Activated T-helper 1 cell treated with anti-CD3 and anti-CD28 coated beads, Interleukin-12 subunit alpha, Interleukin-12 subunit beta, Interleukin-2, Interleukin-4 antibody, amounts not matched to agents 30 ng/mL and 10 ng/mL and 1 ng/mL, durations not matched to agents 14 hours and 24 hours and 36 hours (primary cell): ENCODE results near the gene AFAP1L2. TPM values are rescaled to one million over a fixed set of nuclear protein-coding genes. Genes with fewer than 3 reads are reported as not detected.

ENCODE experiments used
- DNase-seq: peaks from one replicate; pipeline ENCODE4 v3.0.0; 2021; ENCODE audit warnings: low spot score
- H3K27ac Mint-ChIP-seq: one replicate; pipeline ENCODE4 v1.8.0; 2021; ENCODE audit warnings: mild to moderate bottlenecking, mixed read lengths
- H3K27me3 Mint-ChIP-seq: one replicate; pipeline ENCODE4 v1.8.0; 2022; ENCODE audit warnings: mild to moderate bottlenecking, moderate library complexity, mixed read lengths; ENCODE audit not compliant: insufficient read depth
- H3K36me3 Mint-ChIP-seq: one replicate; pipeline ENCODE4 v1.8.0; 2021; ENCODE audit warnings: low read depth, mixed read lengths
- H3K4me1 Mint-ChIP-seq: one replicate; pipeline ENCODE4 v1.8.0; 2021; ENCODE audit warnings: low read depth, mixed read lengths
- H3K4me3 Mint-ChIP-seq: one replicate; pipeline ENCODE4 v1.8.0; 2021; ENCODE audit warnings: mild to moderate bottlenecking, moderate library complexity, mixed read lengths
- H3K9me3 Mint-ChIP-seq: one replicate; pipeline ENCODE4 v1.8.0; 2021; ENCODE audit warnings: mixed read lengths
- intact Hi-C: fragments of 100-400 bp; cut with micrococcal nuclease; formaldehyde crosslinking; loops from one replicate; pipeline ENCODE4 v1.15.1; 2024
- total RNA-seq: library from RNA; stranded (reverse); gene quantifications from 2 replicates; pipeline ENCODE4 v1.2.3, GENCODE V29; 2022

AFAP1L2 gene
- total RNA-seq, 1 donor from 2014 or later = 3.7 TPM

DNA sequence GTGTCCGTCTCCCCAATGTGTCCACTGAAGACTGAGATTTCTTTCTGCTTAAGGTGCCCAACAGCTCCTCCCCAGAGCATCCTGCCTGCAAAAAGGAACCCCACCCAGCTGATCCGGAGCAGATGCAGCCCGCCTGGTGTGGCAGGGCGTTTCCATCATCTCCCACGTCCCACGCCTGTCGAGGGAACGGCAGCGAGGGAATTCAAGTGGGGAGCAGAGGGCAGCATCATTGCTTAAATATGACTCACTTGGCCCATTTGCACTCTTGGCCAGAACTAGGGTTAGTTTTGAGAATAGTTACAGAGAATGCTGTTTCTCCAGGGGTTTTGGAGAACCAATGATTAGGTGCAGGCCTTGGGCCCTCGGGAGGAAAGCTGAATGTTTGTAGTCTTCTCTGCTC lies 144.5 kb downstream of the AFAP1L2 start:
- H3K9me3 Mint-ChIP-seq = no peaks in the 10 kb centered on the region
- DNase-seq = no peak
- no peak overlapping the region for H3K27ac Mint-ChIP-seq
- H3K36me3 Mint-ChIP-seq = no peaks in the 10 kb centered on the region
- peaks cover 3% of the 10 kb centered on the region for H3K27me3 Mint-ChIP-seq
- peaks cover 6% of the 10 kb centered on the region for H3K4me1 Mint-ChIP-seq
- H3K4me3 Mint-ChIP-seq = no peak overlapping the region
- intact Hi-C loops = no loop called here

DNA sequence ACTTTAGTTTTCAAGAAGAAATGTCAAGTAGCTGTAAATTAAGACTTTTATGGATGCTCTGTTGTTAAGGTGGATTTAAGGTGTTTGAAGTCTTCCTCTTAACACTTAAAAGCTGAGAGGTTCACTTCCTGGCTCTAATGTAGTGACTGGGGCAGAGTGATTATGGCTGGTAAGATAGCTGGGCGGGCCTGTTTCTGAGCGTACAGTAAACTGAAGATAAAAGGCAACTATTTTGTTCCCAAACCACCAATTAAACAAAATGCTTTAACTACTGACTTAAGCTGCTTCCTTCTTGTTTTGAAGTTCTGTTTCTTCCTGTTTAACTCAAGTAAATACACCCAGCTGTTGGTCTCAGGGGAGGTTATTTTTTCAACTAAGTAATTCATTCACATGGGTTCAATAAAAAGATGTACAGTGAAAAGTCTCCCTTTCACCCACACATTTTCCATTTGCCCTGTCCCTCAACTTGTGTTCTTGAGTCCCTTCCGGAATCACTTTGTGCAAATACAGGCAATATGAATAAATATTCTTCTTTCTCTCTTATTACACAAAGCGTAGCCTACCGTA lies 145.9 kb downstream of the AFAP1L2 start:
- intact Hi-C loops = no loop called here
- H3K27ac Mint-ChIP-seq = no peak overlapping the region
- H3K27me3 Mint-ChIP-seq = no peaks in the 10 kb centered on the region
- DNase-seq = no peak
- peaks cover 6% of the 10 kb centered on the region for H3K4me1 Mint-ChIP-seq
- H3K36me3 Mint-ChIP-seq = no peaks in the 10 kb centered on the region
- H3K4me3 Mint-ChIP-seq = no peak overlapping the region
- H3K9me3 Mint-ChIP-seq = peaks cover 4% of the 10 kb centered on the region

GRCh38 chr10:114257498-114257897 lies 146.8 kb downstream of the AFAP1L2 start:
- H3K27me3 Mint-ChIP-seq = no peaks in the 10 kb centered on the region
- no peak overlapping the region for H3K27ac Mint-ChIP-seq
- H3K4me3 Mint-ChIP-seq = no peak overlapping the region

DNA sequence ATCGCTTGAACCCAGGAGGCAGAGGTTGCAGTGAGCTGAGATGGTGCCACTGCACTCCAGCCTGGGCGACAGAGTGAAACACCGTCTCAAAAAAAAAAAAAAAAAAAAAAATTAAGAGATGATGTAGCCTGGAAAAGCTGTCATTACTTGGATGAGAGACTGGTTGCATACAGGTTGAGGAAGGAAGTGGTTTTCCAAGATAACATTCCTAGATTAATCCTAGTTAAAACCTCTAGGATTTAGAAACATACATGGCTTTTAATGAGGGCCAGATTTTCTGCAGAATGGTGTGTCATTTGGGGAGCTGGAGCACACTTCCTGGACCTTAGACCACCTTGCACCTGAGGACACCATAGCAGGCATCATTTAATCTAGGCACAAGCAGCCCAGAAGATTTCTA lies 147.5 kb downstream of the AFAP1L2 start:
- H3K4me1 Mint-ChIP-seq = peaks cover 6% of the 10 kb centered on the region
- no peak for DNase-seq
- H3K27me3 Mint-ChIP-seq = no peaks in the 10 kb centered on the region
- H3K9me3 Mint-ChIP-seq = peaks cover 6% of the 10 kb centered on the region
- intact Hi-C loops = no loop called here
- H3K27ac Mint-ChIP-seq = no peak overlapping the region
- H3K36me3 Mint-ChIP-seq = no peaks in the 10 kb centered on the region
- H3K4me3 Mint-ChIP-seq = no peak overlapping the region

More at GRCh38 chr10:114257498-114257897, 146.8 kb downstream of the AFAP1L2 start:
- intact Hi-C loops = no loop called here
- Mint-ChIP-seq H3K4me1 (peaks cover 6% of the 10 kb centered on the region), H3K36me3 (no peaks in the 10 kb centered on the region), H3K9me3 (peaks cover 6% of the 10 kb centered on the region)
- no peak for DNase-seq

DNA sequence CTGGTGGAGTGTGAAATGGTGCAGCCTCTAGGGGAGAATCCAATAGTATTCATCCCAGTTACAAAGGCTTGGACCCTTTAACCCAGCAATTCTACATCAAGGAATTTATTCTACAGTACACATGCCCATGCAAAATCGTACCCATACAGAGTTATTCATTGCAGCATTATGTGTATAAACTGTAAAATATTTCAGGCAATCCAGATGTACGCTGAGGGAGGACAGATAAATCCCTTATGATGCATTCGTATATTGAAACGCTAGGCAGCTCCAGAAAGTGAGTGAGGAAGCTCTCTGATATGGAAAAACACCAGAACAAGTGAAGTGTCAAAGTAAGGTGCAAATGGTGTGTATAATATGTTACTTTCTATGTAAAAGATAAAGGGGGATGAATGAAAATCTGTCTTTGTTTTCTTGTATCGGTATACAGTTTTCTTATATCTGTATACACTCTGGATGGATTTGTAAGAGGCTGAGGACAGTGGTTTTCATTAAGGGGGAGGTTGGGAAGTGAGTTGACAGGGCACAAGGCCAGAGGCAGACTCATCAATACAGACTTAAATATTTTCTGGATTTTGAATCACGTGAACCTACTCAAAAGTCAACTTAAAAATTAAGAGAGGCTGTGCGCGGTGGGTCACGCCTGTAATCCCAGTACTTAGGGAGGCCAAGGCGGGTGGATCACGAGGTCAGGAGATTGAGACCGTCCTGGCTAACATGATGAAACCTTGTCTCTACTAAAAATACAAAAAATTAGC lies 148.1 kb downstream of the AFAP1L2 start:
- H3K9me3 Mint-ChIP-seq = peaks cover 6% of the 10 kb centered on the region
- H3K4me1 Mint-ChIP-seq = peaks cover 4% of the 10 kb centered on the region
- DNase-seq = no peak
- H3K36me3 Mint-ChIP-seq = no peaks in the 10 kb centered on the region
- no peak overlapping the region for H3K4me3 Mint-ChIP-seq
- no peak overlapping the region for H3K27ac Mint-ChIP-seq
- intact Hi-C loops = no loop called here
- no peaks in the 10 kb centered on the region for H3K27me3 Mint-ChIP-seq

- H3K4me1 Mint-ChIP-seq = no peaks in the 10 kb centered on the region
- no peak overlapping the region for H3K27ac Mint-ChIP-seq
- peaks cover 6% of the 10 kb centered on the region for H3K9me3 Mint-ChIP-seq
- intact Hi-C loops = no loop called here
- DNase-seq = no peak
- H3K27me3 Mint-ChIP-seq = no peaks in the 10 kb centered on the region
- no peaks in the 10 kb centered on the region for H3K36me3 Mint-ChIP-seq
- no peak overlapping the region for H3K4me3 Mint-ChIP-seq
Measured at GRCh38 chr10:114255227-114255626, 149.1 kb downstream of the AFAP1L2 start.

DNA sequence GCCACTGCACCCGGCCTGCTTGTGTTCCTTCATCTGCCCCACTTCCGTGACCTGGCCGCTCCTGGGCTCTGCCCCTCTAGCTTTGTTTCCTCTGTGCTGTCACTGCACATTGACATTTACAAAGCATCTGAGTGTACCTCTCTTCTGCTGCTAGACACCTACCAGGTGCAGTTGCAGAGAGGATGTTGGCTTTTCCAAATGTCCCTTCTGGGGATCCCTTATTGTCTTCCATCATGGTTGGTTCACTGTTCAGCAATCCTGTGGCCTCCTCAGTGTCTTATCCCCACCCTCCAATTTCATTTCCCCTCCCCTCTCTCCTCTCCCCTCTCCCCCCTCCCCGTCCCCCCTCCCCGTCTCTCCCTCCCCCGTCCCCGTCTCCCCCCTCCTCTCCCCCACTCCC lies 151.4 kb downstream of the AFAP1L2 start:
- Mint-ChIP-seq H3K4me3 (no peak overlapping the region), H3K27me3 (no peaks in the 10 kb centered on the region), H3K36me3 (no peaks in the 10 kb centered on the region), H3K4me1 (no peaks in the 10 kb centered on the region), H3K27ac (no peak overlapping the region), H3K9me3 (peaks cover 6% of the 10 kb centered on the region)
- intact Hi-C loops = no loop called here
- no peak for DNase-seq

- intact Hi-C loops = no loop called here
- no peak for DNase-seq
Measured at GRCh38 chr10:114252092-114252491, 152.2 kb downstream of the AFAP1L2 start.

DNA sequence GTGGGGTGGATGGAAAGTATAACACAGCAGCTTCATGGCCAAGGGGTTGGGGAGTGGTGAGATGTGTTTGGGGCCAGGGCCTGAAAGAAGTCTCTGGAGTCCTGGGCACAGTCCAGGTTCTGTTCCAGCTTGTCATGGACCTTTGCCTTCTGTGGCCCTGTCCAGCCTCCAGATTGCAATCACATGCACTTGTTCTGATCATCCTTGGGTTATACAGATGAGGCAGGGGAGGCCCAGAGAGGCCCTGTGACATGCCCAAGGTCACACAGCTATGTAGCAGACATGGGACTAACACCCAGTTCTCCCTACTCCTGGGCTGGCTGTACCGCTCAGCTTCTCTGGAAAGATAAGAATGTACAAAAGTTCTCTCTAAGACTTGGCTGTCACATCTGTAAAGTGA lies 153.6 kb downstream of the AFAP1L2 start:
- H3K4me1 Mint-ChIP-seq = no peaks in the 10 kb centered on the region
- peaks cover 4% of the 10 kb centered on the region for H3K27me3 Mint-ChIP-seq
- H3K4me3 Mint-ChIP-seq = no peak overlapping the region
- intact Hi-C loops = no loop called here
- no peak for DNase-seq
- peaks cover 6% of the 10 kb centered on the region for H3K9me3 Mint-ChIP-seq
- H3K36me3 Mint-ChIP-seq = no peaks in the 10 kb centered on the region
- no peak overlapping the region for H3K27ac Mint-ChIP-seq

More at GRCh38 chr10:114252092-114252491, 152.2 kb downstream of the AFAP1L2 start:
- Mint-ChIP-seq H3K4me3 (no peak overlapping the region), H3K27me3 (peaks cover 2% of the 10 kb centered on the region), H3K27ac (no peak overlapping the region), H3K9me3 (peaks cover 6% of the 10 kb centered on the region), H3K36me3 (no peaks in the 10 kb centered on the region), H3K4me1 (no peaks in the 10 kb centered on the region)

GRCh38 chr10:114250236-114250635 lies 154.1 kb downstream of the AFAP1L2 start:
- peaks cover 6% of the 10 kb centered on the region for H3K9me3 Mint-ChIP-seq
- peaks cover 4% of the 10 kb centered on the region for H3K27me3 Mint-ChIP-seq
- H3K27ac Mint-ChIP-seq = no peak overlapping the region
- DNase-seq = no peak
- intact Hi-C loops = no loop called here
- H3K4me1 Mint-ChIP-seq = no peaks in the 10 kb centered on the region
- H3K4me3 Mint-ChIP-seq = no peak overlapping the region
- H3K36me3 Mint-ChIP-seq = no peaks in the 10 kb centered on the region

DNA sequence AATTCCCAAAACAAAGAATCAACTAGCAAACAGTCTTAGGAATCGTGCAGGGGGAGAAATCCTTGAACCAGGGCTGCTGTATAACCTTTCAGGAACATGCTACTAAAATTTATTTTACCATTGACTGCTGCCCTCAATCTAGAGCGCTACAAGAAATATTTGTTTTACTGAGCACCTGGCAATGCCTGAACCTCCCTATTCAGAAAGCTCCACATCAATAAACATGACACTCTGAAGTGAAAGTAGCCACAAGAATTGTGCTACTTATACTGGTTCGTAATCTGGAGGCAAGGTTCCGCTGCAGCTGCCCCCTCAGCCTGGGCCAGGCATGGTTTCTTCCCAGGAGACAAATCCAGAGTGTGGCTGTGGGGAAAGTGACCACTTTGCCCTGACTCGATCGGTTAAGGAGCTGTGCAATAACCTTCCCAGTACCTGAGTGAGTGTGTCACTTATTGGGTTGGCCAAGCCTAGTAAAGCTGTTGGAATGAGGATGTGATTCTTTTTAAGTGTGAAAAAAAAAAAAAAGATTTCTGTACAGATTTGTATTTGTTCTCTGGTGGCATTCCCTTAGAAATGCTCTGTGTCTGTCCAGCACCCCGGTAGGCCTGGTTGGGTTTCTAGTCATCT lies 157.5 kb downstream of the AFAP1L2 start:
- Mint-ChIP-seq H3K9me3 (no peaks in the 10 kb centered on the region), H3K4me1 (no peaks in the 10 kb centered on the region), H3K27me3 (peaks cover 17% of the 10 kb centered on the region), H3K4me3 (no peak overlapping the region), H3K27ac (no peak overlapping the region), H3K36me3 (no peaks in the 10 kb centered on the region)
- intact Hi-C loops = no loop called here
- DNase-seq = no peak

DNA sequence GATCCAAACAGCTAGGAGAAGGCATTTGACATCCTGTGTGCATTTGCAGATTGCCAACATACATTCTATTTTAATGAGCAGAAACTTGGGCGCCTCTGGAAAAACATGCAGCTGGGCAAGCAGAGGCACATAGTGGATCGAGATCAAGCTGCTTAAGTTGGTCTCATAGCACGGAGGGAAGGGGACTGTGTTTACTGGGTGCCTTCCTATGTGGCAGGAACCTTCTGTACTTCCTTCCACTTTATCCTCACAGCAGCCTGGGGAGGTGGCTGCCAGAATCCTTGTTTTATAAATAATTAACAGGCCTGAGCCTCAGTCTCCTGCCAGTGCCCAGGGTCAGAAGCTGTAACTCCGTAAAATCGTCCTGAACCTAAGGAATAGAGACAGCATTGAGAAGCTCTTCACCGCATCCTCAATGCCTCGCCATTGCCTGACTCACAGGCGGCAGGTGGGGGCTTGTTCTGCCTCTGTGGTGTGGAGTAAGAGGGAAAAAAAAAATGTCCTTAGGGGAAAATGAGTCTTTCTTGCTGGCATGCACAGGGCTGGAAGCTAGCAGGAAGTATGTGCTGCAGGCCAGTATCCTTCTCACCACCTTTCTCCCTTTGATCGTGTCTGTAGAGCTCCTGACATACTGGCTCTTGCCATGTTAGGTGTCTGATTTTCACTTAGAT lies 159.0 kb downstream of the AFAP1L2 start:
- Mint-ChIP-seq H3K36me3 (no peaks in the 10 kb centered on the region), H3K9me3 (no peaks in the 10 kb centered on the region), H3K27me3 (peaks cover 30% of the 10 kb centered on the region), H3K27ac (no peak overlapping the region), H3K4me1 (no peaks in the 10 kb centered on the region), H3K4me3 (no peak overlapping the region)
- intact Hi-C loops = no loop called here
- DNase-seq = no peak
